Fibroblast of lung (primary cell): ENCODE results near the gene ECPAS. TPM values are rescaled to one million over a fixed set of nuclear protein-coding genes. Genes with fewer than 3 reads are reported as not detected.

Source experiments
- DNase-seq, 2 donors: peaks; one replicate each; pipeline versions ENCODE4 v3.0.0 to v3.0.0-alpha.2; 2010; ENCODE audit warnings: low read depth in 2 of 2
- H2AFZ ChIP-seq: 2 replicates; pipeline ENCODE4 v1.5.1; 2012; ENCODE audit warnings: low read length, control low read depth, inconsistent platforms
- H3K27ac ChIP-seq: 2 replicates; pipeline ENCODE4 v1.5.1; 2011; ENCODE audit warnings: low read length, control low read depth; ENCODE audit not compliant: insufficient read depth
- H3K27me3 ChIP-seq: 2 replicates; pipeline ENCODE4 v1.5.1; 2011; ENCODE audit warnings: mild to moderate bottlenecking, low read length; ENCODE audit not compliant: control insufficient read depth, insufficient read depth
- H3K36me3 ChIP-seq: 2 replicates; pipeline ENCODE4 v1.5.1; 2011; ENCODE audit warnings: low read length; ENCODE audit not compliant: control insufficient read depth, insufficient read depth
- H3K4me1 ChIP-seq: 2 replicates; pipeline ENCODE4 v1.5.1; 2011; ENCODE audit warnings: low read length; ENCODE audit not compliant: control insufficient read depth, insufficient read depth; ENCODE audit errors: extremely low read depth
- H3K4me2 ChIP-seq: 2 replicates; pipeline ENCODE4 v1.5.1; 2011; ENCODE audit warnings: low read length, control low read depth; ENCODE audit not compliant: insufficient read depth; ENCODE audit errors: extremely low read depth
- H3K4me3 ChIP-seq, 4 experiments: fragments of 200-600 bp in 1 of 4; sonication (generic) in 1 of 4; replicated peaks in 1 of 4; 2 replicates each; pipeline ENCODE4 v1.5.1; 2011 to 2016; ENCODE audit warnings: low read length in 4 of 4, low read depth in 3 of 4, mild to moderate bottlenecking in 3 of 4, control low read depth in 2 of 4, inconsistent platforms in 1 of 4, mixed read lengths in 1 of 4; ENCODE audit not compliant: insufficient read depth in 1 of 4; ENCODE audit errors: control extremely low read depth in 1 of 4
- H3K79me2 ChIP-seq: 2 replicates; pipeline ENCODE4 v1.5.1; 2012; ENCODE audit warnings: mild to moderate bottlenecking, low read length, inconsistent platforms; ENCODE audit not compliant: control insufficient read depth, insufficient read depth
- H3K9ac ChIP-seq: 2 replicates; pipeline ENCODE4 v1.5.1; 2011; ENCODE audit warnings: mild to moderate bottlenecking, low read length, control low read depth; ENCODE audit not compliant: insufficient read depth
- H3K9me3 ChIP-seq: 2 replicates; pipeline ENCODE4 v1.5.1; 2012; ENCODE audit warnings: low read depth, low read length; ENCODE audit not compliant: control insufficient read depth, insufficient read depth
- H4K20me1 ChIP-seq: 2 replicates; pipeline ENCODE4 v1.5.1; 2011; ENCODE audit warnings: low read length; ENCODE audit not compliant: control insufficient read depth, insufficient read depth; ENCODE audit errors: extremely low read depth
- CTCF ChIP-seq, 2 donors: IDR thresholded peaks in 1 of 2; conservative IDR thresholded peaks in 1 of 2; 1 replicate in 1 of 2; 2 replicates in 1 of 2; pipeline ENCODE4 v1.5.1; 2011 to 2012; ENCODE audit warnings: low read length in 2 of 2, control low read depth in 1 of 2, inconsistent platforms in 1 of 2, low read depth in 1 of 2, mild to moderate bottlenecking in 1 of 2
- EZH2 ChIP-seq: IDR thresholded peaks from 2 replicates; pipeline ENCODE4 v1.5.1; 2012; ENCODE audit warnings: low read length, control low read depth, mild to moderate bottlenecking; ENCODE audit errors: missing control alignments
- polyA plus RNA-seq, 2 donors: library from polyadenylated mRNA; depleted of rRNA in 1 of 2; stranded (reverse) in 1 of 2; unstranded in 1 of 2; fragments of >200 nt; gene quantifications; 2 replicates each; pipeline ENCODE4 v1.2.1, GENCODE V29; 2011 to 2012; ENCODE audit warnings: missing spikeins in 1 of 2
- total RNA-seq: library from RNA; depleted of rRNA; stranded (reverse); fragments of >200 nt; gene quantifications from 2 replicates; pipeline ENCODE4 v1.2.1, GENCODE V29; 2014

ECPAS gene
- total and polyA plus RNA-seq, 2 donors (not counting 1 experiment from before 2014, with no cell fraction given) = 42.9 to 140 TPM

DNA sequence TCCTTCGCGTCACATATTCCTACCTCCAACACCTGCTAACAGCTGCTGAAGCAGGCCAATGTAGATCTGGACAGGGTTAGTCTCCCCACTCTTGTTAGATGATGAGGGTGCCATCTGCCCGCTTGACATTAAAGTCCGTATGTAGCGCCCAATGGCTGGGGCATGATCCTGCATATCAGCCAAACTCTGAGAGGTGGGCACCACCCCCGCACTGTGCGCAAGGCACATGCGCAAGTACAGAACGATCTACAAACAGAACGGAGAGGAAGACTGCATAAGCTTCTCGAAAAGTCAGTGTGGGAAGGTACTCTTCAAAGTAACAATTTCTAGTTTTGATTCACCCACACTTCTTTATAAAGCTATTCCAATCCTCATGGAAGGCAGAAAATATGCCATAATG is 69.8 kb downstream of the ECPAS start:
- Histone ChIP-seq H3K4me3 (no peak overlapping the region), H3K4me1 (no peaks in the 10 kb centered on the region), H3K27ac (no peak overlapping the region), H3K27me3 (no peaks in the 10 kb centered on the region), H4K20me1 (no peaks in the 10 kb centered on the region), H3K4me2 (no peak overlapping the region), H3K79me2 (no peaks in the 10 kb centered on the region), H2AFZ (no peak overlapping the region), H3K9ac (no peak overlapping the region), H3K9me3 (no peaks in the 10 kb centered on the region), H3K36me3 (peaks cover 17% of the 10 kb centered on the region)
- no peak for DNase-seq
- TF ChIP-seq EZH2 (no peak), CTCF (conservative IDR thresholded peaks at IDR 0.05 in 1 of 2, IDR thresholded peaks at IDR 0.05 in 1 of 2; ENCODE audit: low read depth in 1 of 2, low read length in 2 of 2) (no peak)

DNA sequence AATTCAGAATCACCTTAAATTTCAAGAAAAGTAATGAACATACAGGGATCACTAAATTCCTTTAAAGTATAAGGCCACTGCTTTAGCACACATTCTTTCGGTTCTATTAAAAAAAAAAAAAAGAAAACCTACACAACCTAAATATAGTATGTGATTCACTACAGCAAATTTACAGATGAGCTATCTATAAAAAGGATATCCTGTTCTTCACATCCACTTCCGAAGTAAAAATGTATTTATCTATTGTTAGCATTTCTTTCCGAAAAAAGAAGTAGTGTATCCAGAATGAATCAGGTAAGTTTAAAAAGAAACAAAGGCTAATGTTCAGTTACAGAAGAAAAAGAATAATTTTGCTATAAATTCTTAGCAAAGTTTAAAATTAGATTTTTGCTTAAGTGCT is 70.2 kb downstream of the ECPAS start:
- TF ChIP-seq EZH2 (no peak), CTCF (conservative IDR thresholded peaks at IDR 0.05 in 1 of 2, IDR thresholded peaks at IDR 0.05 in 1 of 2; ENCODE audit: low read depth in 1 of 2, low read length in 2 of 2) (no peak)
- Histone ChIP-seq H3K79me2 (no peaks in the 10 kb centered on the region), H3K4me2 (no peak overlapping the region), H3K27ac (no peak overlapping the region), H2AFZ (no peak overlapping the region), H3K9me3 (no peaks in the 10 kb centered on the region), H3K4me1 (no peaks in the 10 kb centered on the region), H3K27me3 (no peaks in the 10 kb centered on the region), H4K20me1 (no peaks in the 10 kb centered on the region), H3K9ac (no peak overlapping the region), H3K36me3 (peaks cover 17% of the 10 kb centered on the region), H3K4me3 (no peak overlapping the region)
- no peak for DNase-seq

DNA sequence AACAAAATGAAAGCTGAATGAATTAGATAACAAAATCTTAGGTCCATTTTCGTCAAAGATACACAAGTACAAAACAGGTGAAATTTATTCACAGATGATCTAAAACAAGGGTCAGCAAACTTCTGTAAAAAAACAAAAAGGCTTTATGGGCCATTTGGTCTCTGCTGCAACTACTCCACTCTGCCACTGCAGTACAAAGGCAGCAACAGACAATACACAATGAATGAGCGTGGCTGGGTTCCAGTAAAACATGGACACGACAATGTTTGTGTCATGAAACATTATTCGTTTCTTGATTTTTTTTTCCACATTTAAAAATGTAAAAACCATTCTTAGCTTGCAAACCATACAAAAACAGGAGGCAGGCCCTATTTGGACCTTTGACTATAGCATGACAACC is 71.9 kb downstream of the ECPAS start:
- H3K4me1 ChIP-seq = no peaks in the 10 kb centered on the region
- TF ChIP-seq CTCF (conservative IDR thresholded peaks at IDR 0.05 in 1 of 2, IDR thresholded peaks at IDR 0.05 in 1 of 2; ENCODE audit: low read depth in 1 of 2, low read length in 2 of 2) (no peak), EZH2 (no peak)
- no peak overlapping the region for H3K4me2 ChIP-seq
- peaks cover 23% of the 10 kb centered on the region for H3K36me3 ChIP-seq
- no peak overlapping the region for H3K27ac ChIP-seq
- H2AFZ ChIP-seq = no peak overlapping the region
- no peak overlapping the region for H3K4me3 ChIP-seq
- H4K20me1 ChIP-seq = no peaks in the 10 kb centered on the region
- no peaks in the 10 kb centered on the region for H3K27me3 ChIP-seq
- H3K79me2 ChIP-seq = no peaks in the 10 kb centered on the region
- no peak for DNase-seq
- H3K9me3 ChIP-seq = no peaks in the 10 kb centered on the region
- H3K9ac ChIP-seq = no peak overlapping the region
